GM21737 (cell line): ENCODE data around the gene DYNC2I2.
"Not testable (repeated sequence)": the region's sequence is repeated elsewhere in the genome, so short reads cannot be mapped to it uniquely, and the experiment has no call there.

Experiments used
- ATAC-seq: cut with Tn5 transposase; IDR thresholded peaks from one replicate; pipeline ENCODE4 v1.9.1; 2021; ENCODE audit warnings: mild to moderate bottlenecking, moderate library complexity; ENCODE audit not compliant: unreplicated experiment

DYNC2I2 gene

GRCh38 chr9:128687453-128687852 lies 30.8 kb upstream of the DYNC2I2 start:
- no peak for ATAC-seq

- no peak for ATAC-seq
These were observed 29.2 kb upstream of the DYNC2I2 start for GRCh38 chr9:128685636-128686489.

DNA sequence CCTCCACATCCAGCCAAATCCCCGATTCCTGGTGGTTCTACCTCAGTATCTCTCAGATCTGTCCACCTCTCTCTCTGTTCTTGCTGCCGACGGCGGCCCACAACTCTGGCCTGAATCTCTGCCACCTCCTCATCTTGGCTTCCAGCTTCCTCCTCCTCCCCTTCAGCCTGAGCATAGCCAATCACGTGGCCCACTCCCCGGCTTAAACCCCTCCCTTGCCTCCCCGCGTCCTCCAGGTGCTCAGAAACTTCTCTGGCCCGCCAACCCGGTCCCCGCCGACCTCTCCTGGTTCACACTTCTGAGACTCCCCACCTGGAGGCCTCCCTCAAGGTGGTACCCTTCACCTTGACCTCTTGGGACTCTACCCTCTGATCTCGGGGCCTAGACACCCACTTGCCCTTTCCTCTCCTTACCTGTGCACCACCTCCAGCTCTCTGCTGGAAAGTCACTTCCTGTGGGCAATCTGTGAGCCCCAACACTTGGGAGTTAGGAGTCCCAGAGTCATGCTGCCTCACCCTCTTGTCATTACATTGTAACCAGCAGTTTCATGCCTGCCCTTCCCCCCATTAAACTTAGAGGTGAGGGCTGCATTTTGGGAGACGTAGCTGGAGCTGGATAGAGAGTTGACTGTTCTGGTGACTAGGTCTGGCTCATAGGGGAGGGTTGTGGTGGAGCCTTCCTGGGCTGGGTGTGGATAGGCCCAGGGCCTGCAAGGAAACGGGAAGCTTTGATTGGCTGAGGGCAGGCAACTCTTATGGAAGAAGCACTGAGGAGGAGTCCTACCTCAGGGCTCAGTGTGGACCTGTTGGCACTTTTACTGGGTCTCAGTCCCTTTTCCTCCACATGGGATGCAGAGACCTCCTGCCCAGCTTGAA lies 27.9 kb upstream of the DYNC2I2 start:
- peak; percentile 36 for ATAC-seq

GRCh38 chr9:128684065-128684324 lies 27.3 kb upstream of the DYNC2I2 start:
- ATAC-seq, result no peak

DNA sequence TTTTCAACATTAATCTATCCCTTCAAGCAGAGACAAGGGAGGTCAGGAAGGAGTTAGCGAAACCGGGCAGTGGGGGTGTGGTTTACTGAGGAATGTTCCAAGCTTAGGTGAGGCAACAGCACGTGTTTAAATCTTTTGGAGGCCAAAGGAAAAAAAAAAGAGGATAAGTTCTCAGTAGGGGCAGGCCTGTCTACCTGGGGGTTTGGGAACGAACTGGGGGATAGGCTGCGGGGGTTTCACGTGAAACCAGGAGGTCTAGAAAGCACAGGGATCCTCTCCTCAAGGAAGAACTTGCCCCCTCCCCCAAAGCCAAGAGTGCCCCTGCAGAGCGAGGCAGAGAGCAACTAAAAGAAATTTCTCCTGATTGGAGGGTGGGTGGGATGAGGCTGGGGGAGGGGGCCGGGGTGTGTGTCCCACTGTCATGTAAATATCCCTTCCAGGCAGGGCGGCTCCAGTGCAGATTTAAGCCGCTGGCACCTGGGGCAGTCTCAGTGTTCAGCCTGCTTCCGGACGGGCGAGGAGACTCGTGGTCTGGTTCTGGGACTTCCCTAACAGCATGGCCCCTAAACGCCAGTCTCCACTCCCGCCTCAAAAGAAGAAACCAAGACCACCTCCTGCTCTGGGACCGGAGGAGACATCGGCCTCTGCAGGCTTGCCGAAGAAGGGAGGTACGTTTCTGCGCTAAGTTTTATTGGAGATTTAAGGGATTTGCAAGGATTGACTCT lies 26.9 kb upstream of the DYNC2I2 start:
- ATAC-seq, result peak; percentile 36

DNA sequence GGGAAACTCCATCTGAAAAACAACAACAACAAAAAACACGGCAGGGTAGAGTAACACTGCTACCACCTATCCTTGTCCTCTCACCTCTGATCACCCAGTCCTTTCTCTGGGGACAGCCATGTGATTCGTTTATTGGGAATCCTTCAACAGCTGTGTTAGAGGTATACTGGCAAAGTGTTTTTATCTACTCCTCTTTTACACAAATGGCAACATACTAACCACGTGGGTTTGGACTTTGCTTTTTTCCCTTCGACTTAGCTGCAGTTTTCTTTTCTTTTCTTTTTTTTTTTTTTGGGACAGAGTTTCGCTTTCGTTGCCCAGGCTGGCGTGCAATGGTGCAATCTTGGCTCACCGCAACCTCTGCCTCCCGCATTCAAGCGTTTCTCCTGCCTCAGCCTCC lies 21.1 kb upstream of the DYNC2I2 start:
- ATAC-seq, result no peak

DNA sequence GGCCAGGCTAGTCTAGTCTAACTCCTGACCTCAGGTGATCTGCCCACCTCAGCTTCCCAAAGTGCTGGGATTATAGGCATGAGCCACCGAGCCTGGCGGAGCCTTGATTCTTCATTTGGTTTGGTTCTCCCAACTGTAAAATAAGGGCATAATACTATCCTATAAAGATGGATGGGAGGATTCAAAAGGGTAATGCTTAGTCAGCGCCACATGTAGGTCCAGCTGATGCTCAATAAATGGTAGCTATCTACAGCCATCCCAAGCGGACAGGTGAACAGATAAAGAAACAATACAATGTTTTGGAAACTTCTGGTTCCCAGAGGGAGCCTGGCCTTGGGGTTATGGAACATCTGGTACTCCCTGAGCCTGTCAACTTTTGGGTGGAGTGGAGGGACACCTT lies 18.7 kb upstream of the DYNC2I2 start:
- no peak for ATAC-seq

- no peak for ATAC-seq
These were observed 13.1 kb upstream of the DYNC2I2 start for GRCh38 chr9:128669786-128670185.

DNA sequence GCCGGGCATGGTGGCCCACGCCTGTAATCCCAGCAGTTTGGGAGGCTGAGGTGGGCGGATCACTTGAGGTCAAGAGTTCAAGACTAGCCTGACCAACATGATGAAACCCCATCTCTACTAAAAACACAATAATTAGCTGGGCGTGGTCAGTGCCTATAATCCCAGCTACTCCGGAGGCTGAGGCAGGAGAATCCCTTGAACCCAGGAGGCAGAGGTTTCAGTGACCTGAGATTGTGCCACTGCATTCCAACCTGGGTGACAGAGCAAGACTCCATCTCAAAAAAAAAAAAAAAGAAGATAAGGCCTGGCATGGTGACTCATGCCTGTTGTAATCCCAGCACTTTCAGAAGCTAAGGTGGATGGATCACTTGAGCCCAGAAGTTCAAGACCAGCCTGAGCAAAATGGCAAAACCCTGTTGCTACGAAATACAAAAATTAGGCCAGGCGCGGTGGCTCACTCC lies 9.9 kb upstream of the DYNC2I2 start:
- not testable (repeated sequence) for ATAC-seq

- no peak for ATAC-seq
These were observed 1.1 kb upstream of the DYNC2I2 start for GRCh38 chr9:128657796-128658195.

DNA sequence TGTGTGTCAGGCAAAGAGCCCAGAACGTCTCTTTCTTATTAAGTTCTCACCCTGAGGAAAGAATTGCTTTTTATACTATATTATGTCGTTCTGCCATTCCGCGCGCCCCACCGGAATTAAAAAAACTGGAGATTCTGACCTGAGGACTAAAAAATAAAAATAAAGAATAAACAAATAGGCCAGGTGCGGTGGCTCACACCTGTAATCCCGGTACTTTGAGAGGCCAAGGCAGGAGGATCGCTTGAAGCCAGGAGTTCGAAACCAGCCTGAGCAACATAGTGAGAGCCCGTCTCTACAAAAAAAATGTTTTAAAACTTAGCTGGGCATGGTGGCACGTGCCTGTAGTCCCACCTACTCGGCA lies 677 bp upstream of the DYNC2I2 start:
- ATAC-seq, result no peak

GRCh38 chr9:128654481-128654880 lies 2.2 kb downstream of the DYNC2I2 start:
- ATAC-seq, result no peak

DNA sequence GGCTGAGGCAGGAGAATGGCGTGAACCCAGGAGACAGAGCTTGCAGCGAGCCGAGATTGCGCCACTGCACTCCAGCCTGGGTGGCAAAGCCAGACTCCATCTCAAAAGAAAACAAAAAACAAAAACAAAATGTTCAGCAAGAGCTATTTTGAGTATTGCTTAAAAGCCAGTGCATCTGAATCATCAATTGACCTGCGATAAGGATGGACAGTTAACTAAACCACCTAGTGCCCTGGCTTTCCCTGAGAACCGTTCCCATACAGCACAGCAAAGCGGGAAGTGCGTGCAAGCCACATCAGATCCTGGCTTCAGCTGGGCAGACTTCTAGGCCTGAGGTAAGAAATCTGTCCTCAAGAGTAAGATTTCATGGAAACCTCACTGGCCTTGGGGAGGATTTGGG lies 2.7 kb downstream of the DYNC2I2 start:
- ATAC-seq, result no peak

GRCh38 chr9:128651798-128652197 lies 4.8 kb downstream of the DYNC2I2 start:
- no peak for ATAC-seq

GRCh38 chr9:128648206-128648605 lies 8.4 kb downstream of the DYNC2I2 start:
- not testable (repeated sequence) for ATAC-seq

GRCh38 chr9:128643519-128644300 lies 12.9 kb downstream of the DYNC2I2 start:
- ATAC-seq, result peak; percentile 64

DNA sequence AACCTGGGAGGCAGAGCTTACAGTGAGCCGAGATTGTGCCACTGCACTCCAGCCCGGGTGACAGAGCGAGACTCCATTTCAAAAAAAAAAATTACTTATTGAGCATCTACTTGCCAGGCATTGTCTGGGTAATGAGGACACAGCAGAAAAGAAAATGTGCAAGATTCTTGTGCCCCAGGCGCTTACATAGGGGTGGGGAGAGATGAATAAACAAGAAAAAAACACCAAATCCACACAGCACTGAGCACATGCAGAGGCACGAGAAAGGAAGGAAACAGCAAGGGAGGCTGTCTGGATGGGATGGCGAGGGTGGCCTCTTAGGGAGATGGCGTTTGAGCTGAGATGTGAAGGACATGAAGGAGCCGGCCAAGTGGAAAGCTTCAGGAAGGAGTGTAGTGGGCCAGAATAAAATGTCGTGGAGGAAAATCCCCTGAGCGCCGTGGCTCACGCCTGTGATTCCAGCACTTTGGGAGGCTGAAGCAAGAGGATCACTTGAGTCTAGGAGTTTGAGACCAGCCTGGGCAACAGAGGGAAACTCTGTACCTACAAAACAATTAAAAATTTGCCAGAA lies 13.9 kb downstream of the DYNC2I2 start:
- ATAC-seq, result no peak

DNA sequence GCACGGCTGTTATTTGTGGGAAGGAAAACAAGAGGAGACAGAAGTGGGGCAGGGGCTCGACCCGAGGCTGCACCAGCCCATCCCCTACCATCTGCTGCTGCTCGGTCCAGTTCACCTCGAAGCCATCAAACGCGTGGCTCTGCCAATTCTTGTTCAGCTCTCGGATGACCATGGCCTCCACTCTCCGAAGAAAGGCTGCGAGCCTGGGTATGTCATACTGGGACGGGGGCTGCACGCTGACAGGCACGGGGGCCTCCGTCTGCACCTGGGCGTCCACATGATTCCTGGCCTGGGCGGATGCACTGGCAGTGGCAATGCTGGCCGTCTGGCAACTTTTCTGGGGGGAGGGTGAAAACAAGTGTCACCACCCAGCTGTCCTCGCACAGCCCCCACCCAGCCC lies 16.0 kb downstream of the DYNC2I2 start:
- no peak for ATAC-seq

DNA sequence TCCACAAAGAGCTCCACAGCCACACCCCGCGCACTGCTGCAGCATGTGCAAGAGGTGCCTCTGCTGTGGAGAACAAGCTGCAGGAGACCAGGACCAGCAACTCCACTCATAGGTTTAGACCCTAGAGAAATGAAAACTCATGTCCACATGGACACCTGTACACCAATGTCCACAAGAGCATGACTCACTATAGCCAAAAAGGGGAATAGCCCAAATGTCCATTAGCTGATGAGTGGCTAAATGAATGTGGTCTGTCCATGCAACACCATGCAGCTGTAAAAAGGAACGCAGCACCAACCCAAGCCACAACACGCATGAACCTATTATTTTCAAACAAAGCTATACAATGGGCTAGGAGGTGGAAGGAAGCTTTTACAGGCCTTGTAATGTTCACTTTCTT lies 18.1 kb downstream of the DYNC2I2 start:
- no peak for ATAC-seq

DNA sequence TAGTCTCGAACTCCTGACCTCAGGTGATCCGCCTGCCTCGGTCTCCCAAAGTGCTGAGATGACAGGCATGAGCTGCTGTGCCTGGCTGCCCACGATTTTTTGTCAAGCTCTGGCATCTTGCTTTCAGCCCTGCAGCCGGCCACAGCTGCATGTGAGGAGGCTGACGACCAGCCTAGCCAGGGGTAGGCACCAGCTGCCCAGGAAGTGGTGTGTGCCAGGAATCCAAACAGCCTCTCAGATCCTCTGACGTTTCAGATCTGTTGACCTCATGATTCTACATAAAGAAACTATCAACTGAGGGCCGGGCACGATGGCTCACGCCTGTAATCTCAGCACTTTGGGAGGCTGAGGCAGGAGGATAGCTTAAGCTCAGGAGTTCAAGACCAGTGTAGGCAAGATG lies 19.0 kb downstream of the DYNC2I2 start:
- ATAC-seq, result no peak
